ENCODE measurements around the gene PPP1CB. TPM values are rescaled to one million over a fixed set of nuclear protein-coding genes. Genes with fewer than 3 reads are reported as not detected.

The PPP1CB gene
- total RNA-seq, 1 experiment from 2014 or later = 180 TPM

GRCh38 chr2:28772351-28772750 is 20.7 kb downstream of the PPP1CB start:
- in situ Hi-C loops (cut with HindIII; ENCODE audit: low pct_unique_long_range_greater_than_20kb, low sequenced_read_pairs) = no loop called here

GRCh38 chr2:28776471-28776870 is 24.8 kb downstream of the PPP1CB start:
- ChIA-PET POLR2A (no interaction called here), CTCF (no interaction called here)
- H3K36me3 ChIP-seq (ENCODE audit: control insufficient read depth, insufficient read depth, low read length) = peaks cover 27% of the 10 kb centered on the region
- no peak overlapping the region for H3K4me3 ChIP-seq (ENCODE audit: low read depth in 2 of 2, low read length in 2 of 2)
- H3K4me1 ChIP-seq (ENCODE audit: control insufficient read depth, insufficient read depth, low read length) = peaks cover 2% of the 10 kb centered on the region
- DNase-seq (ENCODE audit: low read depth, low spot score) (no peak), ATAC-seq (no peak)
- no peak overlapping the region for H3K27ac ChIP-seq (ENCODE audit: low read length)
- no peaks in the 10 kb centered on the region for H3K27me3 ChIP-seq (ENCODE audit: control insufficient read depth, insufficient read depth, low read length)
- TF ChIP-seq SIN3A (IDR thresholded peaks at IDR 0.05; ENCODE audit: borderline replicate concordance, insufficient read depth, low read depth, low read length) = no peak
- TF ChIP-seq POLR2AphosphoS5 (IDR thresholded peaks at IDR 0.05; ENCODE audit: low read depth, low read length) = no peak
- no peak for TF ChIP-seq TCF7L2 (IDR thresholded peaks at IDR 0.05; ENCODE audit: low read depth, low read length)
- no peak for TF ChIP-seq CTCF (IDR thresholded peaks at IDR 0.05)
- TF ChIP-seq REST (IDR thresholded peaks at IDR 0.05; ENCODE audit: insufficient read depth in 1 of 2, low read depth in 2 of 2, low read length in 1 of 2) = no peak
- intact Hi-C loops (cut with micrococcal nuclease; ENCODE audit: unreplicated experiment) (no loop called here), in situ Hi-C loops (cut with HindIII; ENCODE audit: low pct_unique_long_range_greater_than_20kb, low sequenced_read_pairs) (no loop called here)
- no TSS peak for BruUV-seq (replicated peaks)
- H3K9me3 ChIP-seq (ENCODE audit: control insufficient read depth, insufficient read depth, low read depth, low read length) = no peaks in the 10 kb centered on the region

More at GRCh38 chr2:28772351-28772750, 20.7 kb downstream of the PPP1CB start:
- DNase-seq (ENCODE audit: low read depth, low spot score) (no peak), ATAC-seq (no peak)
- intact Hi-C loops (cut with micrococcal nuclease; ENCODE audit: unreplicated experiment) = no loop called here
- Histone ChIP-seq H3K4me1 (ENCODE audit: control insufficient read depth, insufficient read depth, low read length) (peaks cover 2% of the 10 kb centered on the region), H3K36me3 (ENCODE audit: control insufficient read depth, insufficient read depth, low read length) (0 out of 2 replicates have a peak, but pooled peaks cover 3% of the 10 kb centered on the region), H3K9me3 (ENCODE audit: control insufficient read depth, insufficient read depth, low read depth, low read length) (peaks cover 2% of the 10 kb centered on the region; the same call in 1 of the 2 replicates), H3K27ac (ENCODE audit: low read length) (no peak overlapping the region), H3K4me3 (ENCODE audit: low read depth in 2 of 2, low read length in 2 of 2) (no peak overlapping the region), H3K27me3 (ENCODE audit: control insufficient read depth, insufficient read depth, low read length) (no peaks in the 10 kb centered on the region)
- no TSS peak for BruUV-seq (replicated peaks)
- TF ChIP-seq SIN3A (IDR thresholded peaks at IDR 0.05; ENCODE audit: borderline replicate concordance, insufficient read depth, low read depth, low read length) = no peak
- no peak for TF ChIP-seq CTCF (IDR thresholded peaks at IDR 0.05)
- no peak for TF ChIP-seq TCF7L2 (IDR thresholded peaks at IDR 0.05; ENCODE audit: low read depth, low read length)
- TF ChIP-seq REST (IDR thresholded peaks at IDR 0.05; ENCODE audit: insufficient read depth in 1 of 2, low read depth in 2 of 2, low read length in 1 of 2) = no peak
- TF ChIP-seq POLR2AphosphoS5 (IDR thresholded peaks at IDR 0.05; ENCODE audit: low read depth, low read length) = no peak
- ChIA-PET POLR2A (no interaction called here), CTCF (no interaction called here)
